ENCODE measurements around the gene SERPINB8. TPM values are rescaled to one million over a fixed set of nuclear protein-coding genes. Genes with fewer than 3 reads are reported as not detected.

Gene SERPINB8
- total and polyA plus RNA-seq, 8 donors: 2.8 to 11.5 (median 4.0) TPM

- no peaks in the 10 kb centered on the region for H3K27me3 ChIP-seq
- no peak overlapping the region for H3K4me3 ChIP-seq
- ATAC-seq (no peak), DNase-seq (no peak), FAIRE-seq (no peak)
- no peaks in the 10 kb centered on the region for H3K9me3 ChIP-seq
- intact Hi-C loops (cut with DNase I): no loop called here
- TF ChIP-seq CTCF (IDR thresholded peaks at IDR 0.05): no peak
- no peaks in the 10 kb centered on the region for H3K36me3 ChIP-seq
- 50 to 68% methylated on average over 1 of the region's 1 CpG for WGBS, 2 donors
- H3K4me1 ChIP-seq: no peaks in the 10 kb centered on the region
- no peak overlapping the region for H3K27ac ChIP-seq
These were observed 9.0 kb upstream of the SERPINB8 start for GRCh38 chr18:63960891-63961290.

GRCh38 chr18:63961435-63961980 lies 8.4 kb upstream of the SERPINB8 start:
- no peak for TF ChIP-seq CTCF (IDR thresholded peaks at IDR 0.05)
- Histone ChIP-seq H3K36me3 (no peaks in the 10 kb centered on the region), H3K9me3 (no peaks in the 10 kb centered on the region), H3K4me1 (no peaks in the 10 kb centered on the region), H3K27ac (no peak overlapping the region), H3K27me3 (no peaks in the 10 kb centered on the region), H3K4me3 (no peak overlapping the region)
- WGBS, 2 donors: 61 to 72% methylated on average over 5 of the region's 5 CpGs
- intact Hi-C loops (cut with DNase I): no loop called here
- FAIRE-seq: no peak
- DNase-seq: no peak
- peak in 1 of 4 donors; percentile 14 for ATAC-seq

- intact Hi-C loops (cut with DNase I): no loop called here
- Histone ChIP-seq H3K4me1 (no peaks in the 10 kb centered on the region), H3K27ac (no peak overlapping the region), H3K4me3 (no peak overlapping the region), H3K36me3 (no peaks in the 10 kb centered on the region), H3K9me3 (no peaks in the 10 kb centered on the region), H3K27me3 (no peaks in the 10 kb centered on the region)
- DNase-seq (no peak), FAIRE-seq (no peak), ATAC-seq (no peak)
- 28 to 31% methylated on average over 1 of the region's 1 CpG for WGBS, 2 donors
- no peak for TF ChIP-seq CTCF (IDR thresholded peaks at IDR 0.05)
These were observed 7.7 kb upstream of the SERPINB8 start for GRCh38 chr18:63962137-63962536.

- intact Hi-C loops (cut with DNase I): no loop called here
- H3K4me3 ChIP-seq: no peak overlapping the region
- no peaks in the 10 kb centered on the region for H3K27me3 ChIP-seq
- H3K4me1 ChIP-seq: no peaks in the 10 kb centered on the region
- FAIRE-seq: peak; percentile 71
- WGBS, 2 donors: 35% methylated on average over 1 of the region's 1 CpG
- DNase-seq: peak in 4 of 6 donors; percentile 28 to 59 (median 48)
- no peaks in the 10 kb centered on the region for H3K36me3 ChIP-seq
- no peaks in the 10 kb centered on the region for H3K9me3 ChIP-seq
- peak; percentile 73 to 98 (median 90) for ATAC-seq
- peak; percentile 68 to 90 (median 79) for TF ChIP-seq CTCF (IDR thresholded peaks at IDR 0.05)
- no peak overlapping the region for H3K27ac ChIP-seq
These were observed 6.1 kb upstream of the SERPINB8 start for GRCh38 chr18:63963615-63964256.

- intact Hi-C loops (cut with DNase I): no loop called here
- H3K9me3 ChIP-seq: no peaks in the 10 kb centered on the region
- no peak for DNase-seq
- peaks cover 0 to 7% (median 6%) of the 10 kb centered on the region in 3 donors for H3K4me1 ChIP-seq
- no peak overlapping the region for H3K4me3 ChIP-seq
- FAIRE-seq: no peak
- H3K36me3 ChIP-seq: no peaks in the 10 kb centered on the region
- H3K27me3 ChIP-seq: no peaks in the 10 kb centered on the region
- no peak overlapping the region for H3K27ac ChIP-seq
- no peak for ATAC-seq
- no peak for TF ChIP-seq CTCF (IDR thresholded peaks at IDR 0.05)
These were observed 5.0 kb upstream of the SERPINB8 start for GRCh38 chr18:63964908-63965307.
